K562 (cell line): ENCODE measurements around the gene OTOG. TPM values are rescaled to one million over a fixed set of nuclear protein-coding genes. Genes with fewer than 3 reads are reported as not detected.

ENCODE experiments used
- CBFA2T3 ChIP-seq: fragments of 450-650 bp; IDR thresholded peaks from 2 replicates; pipeline ENCODE4 v1.6.1; 2017
- DEAF1 ChIP-seq: fragments of 450-650 bp; formaldehyde crosslinking; IDR thresholded peaks from 2 replicates; pipeline ENCODE4 v1.4.0; 2020; ENCODE audit warnings: mild to moderate bottlenecking, moderate library complexity
- FOXA3 ChIP-seq, 2 experiments: fragments of 450-650 bp in 1 of 2; sonication (generic) in 1 of 2; formaldehyde crosslinking; IDR thresholded peaks in 1 of 2; conservative IDR thresholded peaks in 1 of 2; 2 replicates each; pipeline versions ENCODE4 v1.4.0 to v1.8.0; 2020 to 2022; ENCODE audit warnings: mild to moderate bottlenecking in 2 of 2, missing genetic modification reagents in 1 of 2
- LCOR ChIP-seq: sonication (generic); formaldehyde crosslinking; IDR thresholded peaks from 2 replicates; pipeline ENCODE4 v1.8.0; 2022; ENCODE audit warnings: mild to moderate bottlenecking, missing genetic modification reagents
- MECOM ChIP-seq: fragments of 250-450 bp; sonication (Bioruptor Pico); IDR thresholded peaks from 2 replicates; pipeline ENCODE4 v1.8.0; 2022; ENCODE audit warnings: inconsistent platforms
- MXI1 ChIP-seq: IDR thresholded peaks from 2 replicates; pipeline ENCODE4 v1.6.1; 2011; ENCODE audit warnings: low read depth, mild to moderate bottlenecking, improper control_type of control experiment, low read length
- MYBL2 ChIP-seq, 2 experiments: fragments of 450-650 bp in 1 of 2; sonication (generic) in 1 of 2; formaldehyde crosslinking in 1 of 2; IDR thresholded peaks; 2 replicates each; pipeline versions ENCODE4 v1.6.1 to v1.8.1; 2017 to 2022; ENCODE audit warnings: borderline replicate concordance in 1 of 2, inconsistent platforms in 1 of 2, low read depth in 1 of 2, mild to moderate bottlenecking in 1 of 2, missing genetic modification reagents in 1 of 2, moderate library complexity in 1 of 2
- RFX7 ChIP-seq: fragments of 250-450 bp; sonication (Bioruptor Pico); IDR thresholded peaks from 2 replicates; pipeline ENCODE4 v1.5.1; 2021; ENCODE audit warnings: mild to moderate bottlenecking
- ZFP91 ChIP-seq: sonication (generic); formaldehyde crosslinking; IDR thresholded peaks from 2 replicates; pipeline ENCODE4 v1.8.0; 2022; ENCODE audit warnings: mild to moderate bottlenecking, missing genetic modification reagents
- ZNF212 ChIP-seq: fragments of 450-650 bp; formaldehyde crosslinking; IDR thresholded peaks from 2 replicates; pipeline ENCODE4 v1.4.0; 2020; ENCODE audit warnings: mild to moderate bottlenecking
- polyA plus RNA-seq, 8 experiments: library from polyadenylated mRNA; depleted of rRNA in 4 of 8; stranded (reverse) in 5 of 8; unstranded in 3 of 8; fragments of >200 nt; fragmentation: Nextera tagmentation in 2 of 8; fragmentation: Illumina TruSeq in 1 of 8; extraction: Ambion mirVana in 2 of 8; extraction: Trizol in 1 of 8; gene quantifications; 2 replicates each; pipeline versions ENCODE4 v1.2.1 to v1.2.3, GENCODE V29; 2011 to 2014; ENCODE audit warnings: inconsistent platforms in 1 of 8, missing spikeins in 1 of 8
- total RNA-seq, 7 experiments: library from RNA; depleted of rRNA in 6 of 7; stranded (reverse); fragments of >200 nt in 6 of 7; fragmentation: Illumina TruSeq in 2 of 7; extraction: Trizol in 2 of 7; gene quantifications; 2 replicates each; pipeline versions ENCODE4 v1.2.1 to v1.2.3, GENCODE V29; 2011 to 2021; ENCODE audit warnings: low replicate concordance in 1 of 7
- TF ChIP-seq, protein P1 (sequence below): fragments of 250-450 bp; sonication (Bioruptor Pico); IDR thresholded peaks from 2 replicates; pipeline ENCODE4 v1.4.0; 2020
- TF ChIP-seq, protein P2 (sequence below): sonication (generic); formaldehyde crosslinking; IDR thresholded peaks from 2 replicates; pipeline ENCODE4 v1.8.1; 2022; ENCODE audit warnings: missing genetic modification reagents
- TF ChIP-seq, protein P3 (sequence below): fragments of 250-450 bp; sonication (Bioruptor Pico); IDR thresholded peaks from 2 replicates; pipeline ENCODE4 v1.5.0; 2021; ENCODE audit warnings: mild to moderate bottlenecking, moderate library complexity

The OTOG gene
- total and polyA plus RNA-seq, 9 of the 15 experiments (the other 6 are each of a cell fraction or from before 2014, with no cell fraction given): not detected

- TF ChIP-seq, protein P1, sequence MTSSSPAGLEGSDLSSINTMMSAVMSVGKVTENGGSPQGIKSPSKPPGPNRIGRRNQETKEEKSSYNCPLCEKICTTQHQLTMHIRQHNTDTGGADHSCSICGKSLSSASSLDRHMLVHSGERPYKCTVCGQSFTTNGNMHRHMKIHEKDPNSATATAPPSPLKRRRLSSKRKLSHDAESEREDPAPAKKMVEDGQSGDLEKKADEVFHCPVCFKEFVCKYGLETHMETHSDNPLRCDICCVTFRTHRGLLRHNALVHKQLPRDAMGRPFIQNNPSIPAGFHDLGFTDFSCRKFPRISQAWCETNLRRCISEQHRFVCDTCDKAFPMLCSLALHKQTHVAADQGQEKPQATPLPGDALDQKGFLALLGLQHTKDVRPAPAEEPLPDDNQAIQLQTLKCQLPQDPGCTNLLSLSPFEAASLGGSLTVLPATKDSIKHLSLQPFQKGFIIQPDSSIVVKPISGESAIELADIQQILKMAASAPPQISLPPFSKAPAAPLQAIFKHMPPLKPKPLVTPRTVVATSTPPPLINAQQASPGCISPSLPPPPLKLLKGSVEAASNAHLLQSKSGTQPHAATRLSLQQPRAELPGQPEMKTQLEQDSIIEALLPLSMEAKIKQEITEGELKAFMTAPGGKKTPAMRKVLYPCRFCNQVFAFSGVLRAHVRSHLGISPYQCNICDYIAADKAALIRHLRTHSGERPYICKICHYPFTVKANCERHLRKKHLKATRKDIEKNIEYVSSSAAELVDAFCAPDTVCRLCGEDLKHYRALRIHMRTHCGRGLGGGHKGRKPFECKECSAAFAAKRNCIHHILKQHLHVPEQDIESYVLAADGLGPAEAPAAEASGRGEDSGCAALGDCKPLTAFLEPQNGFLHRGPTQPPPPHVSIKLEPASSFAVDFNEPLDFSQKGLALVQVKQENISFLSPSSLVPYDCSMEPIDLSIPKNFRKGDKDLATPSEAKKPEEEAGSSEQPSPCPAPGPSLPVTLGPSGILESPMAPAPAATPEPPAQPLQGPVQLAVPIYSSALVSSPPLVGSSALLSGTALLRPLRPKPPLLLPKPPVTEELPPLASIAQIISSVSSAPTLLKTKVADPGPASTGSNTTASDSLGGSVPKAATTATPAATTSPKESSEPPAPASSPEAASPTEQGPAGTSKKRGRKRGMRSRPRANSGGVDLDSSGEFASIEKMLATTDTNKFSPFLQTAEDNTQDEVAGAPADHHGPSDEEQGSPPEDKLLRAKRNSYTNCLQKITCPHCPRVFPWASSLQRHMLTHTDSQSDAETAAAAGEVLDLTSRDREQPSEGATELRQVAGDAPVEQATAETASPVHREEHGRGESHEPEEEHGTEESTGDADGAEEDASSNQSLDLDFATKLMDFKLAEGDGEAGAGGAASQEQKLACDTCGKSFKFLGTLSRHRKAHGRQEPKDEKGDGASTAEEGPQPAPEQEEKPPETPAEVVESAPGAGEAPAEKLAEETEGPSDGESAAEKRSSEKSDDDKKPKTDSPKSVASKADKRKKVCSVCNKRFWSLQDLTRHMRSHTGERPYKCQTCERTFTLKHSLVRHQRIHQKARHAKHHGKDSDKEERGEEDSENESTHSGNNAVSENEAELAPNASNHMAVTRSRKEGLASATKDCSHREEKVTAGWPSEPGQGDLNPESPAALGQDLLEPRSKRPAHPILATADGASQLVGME: no peak
- TF ChIP-seq CBFA2T3 (peak; percentile 42; the same call in 1 of the 2 replicates), FOXA3 (CRISPR knock-in tag; conservative IDR thresholded peaks at IDR 0.05 in 1 of 2, IDR thresholded peaks at IDR 0.05 in 1 of 2) (no peak), MYBL2 (IDR thresholded peaks at IDR 0.05; ENCODE audit: low read depth) (no peak), MYBL2 (CRISPR knock-in tag; IDR thresholded peaks at IDR 0.05; ENCODE audit: borderline replicate concordance) (no peak), RFX7 (CRISPR knock-in tag) (no peak), DEAF1 (CRISPR knock-in tag) (peak; percentile 86), ZNF212 (no peak), MECOM (CRISPR knock-in tag) (no peak), LCOR (no peak), ZFP91 (no peak), MXI1 (no peak)
- TF ChIP-seq, protein P2, sequence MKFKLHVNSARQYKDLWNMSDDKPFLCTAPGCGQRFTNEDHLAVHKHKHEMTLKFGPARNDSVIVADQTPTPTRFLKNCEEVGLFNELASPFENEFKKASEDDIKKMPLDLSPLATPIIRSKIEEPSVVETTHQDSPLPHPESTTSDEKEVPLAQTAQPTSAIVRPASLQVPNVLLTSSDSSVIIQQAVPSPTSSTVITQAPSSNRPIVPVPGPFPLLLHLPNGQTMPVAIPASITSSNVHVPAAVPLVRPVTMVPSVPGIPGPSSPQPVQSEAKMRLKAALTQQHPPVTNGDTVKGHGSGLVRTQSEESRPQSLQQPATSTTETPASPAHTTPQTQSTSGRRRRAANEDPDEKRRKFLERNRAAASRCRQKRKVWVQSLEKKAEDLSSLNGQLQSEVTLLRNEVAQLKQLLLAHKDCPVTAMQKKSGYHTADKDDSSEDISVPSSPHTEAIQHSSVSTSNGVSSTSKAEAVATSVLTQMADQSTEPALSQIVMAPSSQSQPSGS (CRISPR knock-in tag): no peak
- TF ChIP-seq, protein P3, sequence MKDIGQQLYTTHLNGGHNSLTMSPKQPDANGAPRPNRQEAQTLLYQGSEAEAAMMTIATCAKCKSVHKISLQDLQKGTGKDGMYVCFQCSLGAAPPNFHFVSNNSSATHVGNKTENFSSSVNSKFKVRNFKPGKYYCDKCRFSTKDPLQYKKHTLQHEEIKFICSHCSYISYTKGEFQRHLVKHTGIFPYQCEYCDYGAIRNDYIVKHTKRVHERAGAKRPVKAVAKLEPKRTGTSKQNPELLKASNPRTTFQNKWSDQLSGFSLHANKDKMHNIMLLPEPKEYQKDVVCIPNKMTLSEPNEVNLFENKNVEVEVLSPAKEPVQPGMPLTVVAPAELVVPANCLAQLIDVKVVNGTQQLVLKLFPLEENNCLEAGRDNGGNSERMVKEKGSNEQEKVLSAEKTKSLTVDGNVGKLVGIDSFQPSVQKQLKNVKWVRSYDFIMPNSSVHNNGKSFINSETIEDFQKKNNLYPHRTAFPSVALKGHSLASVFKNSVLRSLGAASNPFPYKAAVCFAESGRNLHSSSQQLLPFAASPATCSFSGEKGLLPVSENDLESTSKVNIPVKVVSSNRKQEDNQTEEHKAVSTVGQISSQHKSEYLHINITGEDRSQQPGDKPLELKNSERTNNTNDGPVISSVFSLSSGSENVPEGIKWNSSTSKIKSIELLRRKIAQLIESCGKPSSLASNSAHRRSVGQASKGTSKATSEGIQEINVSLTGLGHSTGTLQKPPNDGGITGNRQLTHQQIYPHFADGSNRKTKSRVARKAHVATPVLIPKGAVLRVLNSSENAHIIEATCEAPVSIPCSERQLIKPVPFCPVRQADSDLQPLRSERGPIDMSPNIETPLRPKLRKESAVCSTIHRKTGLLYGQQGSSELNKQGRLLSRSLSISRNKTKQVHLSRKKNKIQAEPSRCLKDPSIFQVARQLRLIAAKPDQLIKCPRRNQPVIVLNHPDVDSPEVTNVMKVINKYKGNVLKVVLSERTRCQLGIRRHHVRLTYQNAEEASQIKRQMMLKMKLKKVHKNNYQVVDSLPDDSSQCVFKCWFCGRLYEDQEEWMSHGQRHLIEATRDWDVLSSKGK (CRISPR knock-in tag): no peak
These were observed 18.8 kb upstream of the OTOG start (continued) for GRCh38 chr11:17528181-17528691.
